ENCODE data around the gene THSD7A. TPM values are rescaled to one million over a fixed set of nuclear protein-coding genes. Genes with fewer than 3 reads are reported as not detected.

Gene THSD7A
- total RNA-seq: 0.14 and 0.55 TPM in 2 replicates

DNA sequence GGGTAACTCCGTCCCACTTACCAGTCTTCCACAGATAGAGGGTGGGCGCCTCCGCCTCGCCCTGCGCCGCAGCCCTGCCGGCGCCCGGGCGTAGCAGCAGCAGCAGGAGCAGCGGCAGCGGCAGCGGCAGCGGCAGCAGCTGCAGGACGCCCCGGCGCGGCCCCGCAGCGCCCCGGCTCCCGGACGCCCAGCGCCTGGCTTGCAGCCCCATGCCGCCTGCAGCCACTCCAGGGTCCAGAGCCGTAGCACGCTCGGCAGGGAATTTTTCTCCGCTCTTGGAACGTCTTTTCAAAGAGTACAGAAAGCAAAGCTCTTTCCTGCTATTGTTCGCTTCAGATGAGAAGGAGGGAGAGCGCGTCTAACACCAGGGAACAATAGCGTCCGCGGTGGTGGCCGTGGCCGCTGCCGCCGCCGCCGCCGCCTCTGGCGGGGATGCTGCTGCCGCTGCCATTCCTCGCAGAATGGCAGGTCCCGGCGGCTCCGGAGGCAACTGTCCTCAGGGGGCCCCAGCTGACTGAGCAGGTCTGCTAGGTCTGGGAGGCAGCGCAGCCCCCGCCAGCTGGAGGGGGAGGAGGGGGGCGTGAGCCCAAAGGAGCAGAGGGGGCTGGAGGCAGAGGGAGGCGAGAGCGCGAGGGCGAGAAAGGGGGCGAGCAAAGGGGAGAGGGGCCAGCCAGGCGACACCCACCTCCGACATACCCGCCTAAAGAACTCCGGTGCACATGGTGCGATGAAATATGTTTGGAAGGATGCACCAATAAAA, at the start of gene THSD7A:
THSD7A (minus strand) TSS at position 463 of the 760 bp plus-strand sequence; CDS start at position 211, 252 bp downstream.

Measured in smooth muscle cell of bladder (primary cell).